ENCODE measurements around the gene CDH15.
A peak's percentile ranks its signal among the peaks of the same experiment; 100 is the strongest.
"Not testable (repeated sequence)": the region's sequence is repeated elsewhere in the genome, so short reads cannot be mapped to it uniquely, and the experiment has no call there.

CDH15 gene

DNA sequence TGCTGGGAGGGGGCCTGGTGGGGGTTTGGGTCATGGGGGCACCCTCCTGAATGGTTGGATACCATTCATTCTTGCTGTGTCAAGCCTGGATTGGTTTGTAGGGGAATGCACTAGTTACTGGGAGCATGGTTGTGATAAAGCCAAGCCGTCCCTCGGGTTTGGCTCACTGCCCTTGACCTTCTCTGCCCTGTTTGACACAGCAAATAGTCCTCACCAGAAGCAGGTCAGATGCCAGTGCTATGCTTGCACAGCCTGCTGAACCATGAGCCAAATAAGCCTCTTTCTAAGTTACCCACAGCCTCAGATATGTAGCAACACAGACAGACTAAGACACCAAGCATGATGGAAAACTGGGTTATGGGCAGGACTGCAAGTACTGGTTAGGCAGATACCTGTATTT is 60.6 kb downstream of the CDH15 start:
- 92% methylated on average over 2 of the region's 2 CpGs; no CpG with 5 or more reads in 1 of the 2 experiments for WGBS, 2 experiments (ENCODE audit: insufficient coverage in 2 of 2)
- H3K9me3 ChIP-seq (ENCODE audit: control insufficient read depth, low read length), result peaks cover 7% of the 10 kb centered on the region
- no peak overlapping the region for H3K4me3 ChIP-seq (ENCODE audit: extremely low read depth, insufficient read depth, low read length, poor library complexity, severe bottlenecking)
- no peak overlapping the region for H3K27ac ChIP-seq (ENCODE audit: low read depth, low read length, severe bottlenecking)
- peaks cover 86% of the 10 kb centered on the region for H3K36me3 ChIP-seq (ENCODE audit: control insufficient read depth, insufficient read depth, low read length)
- no peaks in the 10 kb centered on the region for H3K4me1 ChIP-seq (ENCODE audit: control insufficient read depth, insufficient read depth, low read length, poor library complexity, severe bottlenecking)

DNA sequence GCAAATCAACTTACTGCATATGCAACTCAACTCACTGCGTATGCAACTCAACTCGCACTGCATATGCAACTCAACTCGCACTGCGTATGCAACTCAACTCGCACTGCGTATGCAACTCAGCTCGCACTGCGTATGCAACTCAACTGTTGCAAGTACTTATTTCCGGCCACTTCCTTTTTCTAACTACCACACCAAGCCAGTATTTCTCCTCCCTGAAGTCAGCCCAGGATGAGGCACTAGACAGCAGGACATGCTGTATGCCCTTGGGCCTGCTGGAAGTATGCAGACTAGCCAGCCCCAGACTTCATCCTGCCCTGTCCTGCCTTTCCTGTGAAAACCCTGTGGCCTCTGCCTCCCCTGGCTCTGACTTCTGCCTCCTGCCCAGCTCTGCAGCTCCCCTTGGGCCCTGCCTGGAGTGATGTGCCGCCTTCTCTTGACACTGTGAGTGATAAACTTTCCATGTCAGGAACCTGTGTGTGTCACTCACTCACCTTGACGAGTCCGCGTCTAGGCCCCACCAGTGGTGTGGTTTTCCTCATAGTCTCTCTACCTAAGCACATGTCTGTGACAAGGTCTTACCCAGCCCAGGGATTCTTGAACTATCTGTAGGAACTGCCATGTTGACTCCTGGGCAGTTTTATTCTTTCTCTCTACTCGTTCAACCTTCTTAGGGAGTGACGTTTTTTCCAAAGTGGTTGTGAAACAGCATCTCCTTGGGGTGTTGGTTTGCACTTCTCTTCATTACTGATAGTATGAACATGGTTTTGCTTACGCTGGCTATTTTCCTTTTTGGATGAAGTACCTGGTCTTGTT is 62.3 kb downstream of the CDH15 start:
- no peaks in the 10 kb centered on the region for H3K9me3 ChIP-seq (ENCODE audit: control insufficient read depth, low read length)
- 94 to 96% methylated on average over 13 to 14 of the region's 16 CpGs for WGBS, 2 experiments (ENCODE audit: insufficient coverage in 2 of 2)
- H3K27ac ChIP-seq (ENCODE audit: low read depth, low read length, severe bottlenecking), result no peak overlapping the region
- no peak overlapping the region for H3K4me3 ChIP-seq (ENCODE audit: extremely low read depth, insufficient read depth, low read length, poor library complexity, severe bottlenecking)
- peaks cover 69% of the 10 kb centered on the region for H3K36me3 ChIP-seq (ENCODE audit: control insufficient read depth, insufficient read depth, low read length)
- H3K4me1 ChIP-seq (ENCODE audit: control insufficient read depth, insufficient read depth, low read length, poor library complexity, severe bottlenecking), result no peaks in the 10 kb centered on the region

DNA sequence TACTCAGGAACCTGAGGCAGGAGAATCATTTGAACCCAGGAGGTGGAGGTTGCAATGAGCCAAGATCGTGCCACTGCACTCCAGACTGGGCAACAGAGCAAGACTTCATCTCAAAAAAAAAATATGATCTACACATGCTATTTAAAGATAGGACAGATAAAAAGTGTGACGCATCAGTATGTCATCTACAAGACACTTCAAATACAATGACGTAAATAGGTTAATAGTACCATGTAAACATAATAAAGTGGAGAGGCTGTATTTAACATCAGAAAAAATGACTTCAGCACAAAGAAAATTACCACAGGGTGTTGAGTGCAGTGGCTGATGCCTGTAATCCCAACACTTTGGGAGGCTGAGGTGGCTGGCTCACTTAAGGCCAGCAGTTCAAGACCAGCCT is 66.2 kb downstream of the CDH15 start:
- H3K9me3 ChIP-seq (ENCODE audit: control insufficient read depth, low read length), result no peaks in the 10 kb centered on the region
- no peak overlapping the region for H3K4me3 ChIP-seq (ENCODE audit: extremely low read depth, insufficient read depth, low read length, poor library complexity, severe bottlenecking)
- H3K4me1 ChIP-seq (ENCODE audit: control insufficient read depth, insufficient read depth, low read length, poor library complexity, severe bottlenecking), result no peaks in the 10 kb centered on the region
- peaks cover 34% of the 10 kb centered on the region for H3K36me3 ChIP-seq (ENCODE audit: control insufficient read depth, insufficient read depth, low read length)
- no CpG with 5 or more reads among the region's 3 CpGs for WGBS, 2 experiments (ENCODE audit: insufficient coverage in 2 of 2)
- H3K27ac ChIP-seq (ENCODE audit: low read depth, low read length, severe bottlenecking), result no peak overlapping the region

DNA sequence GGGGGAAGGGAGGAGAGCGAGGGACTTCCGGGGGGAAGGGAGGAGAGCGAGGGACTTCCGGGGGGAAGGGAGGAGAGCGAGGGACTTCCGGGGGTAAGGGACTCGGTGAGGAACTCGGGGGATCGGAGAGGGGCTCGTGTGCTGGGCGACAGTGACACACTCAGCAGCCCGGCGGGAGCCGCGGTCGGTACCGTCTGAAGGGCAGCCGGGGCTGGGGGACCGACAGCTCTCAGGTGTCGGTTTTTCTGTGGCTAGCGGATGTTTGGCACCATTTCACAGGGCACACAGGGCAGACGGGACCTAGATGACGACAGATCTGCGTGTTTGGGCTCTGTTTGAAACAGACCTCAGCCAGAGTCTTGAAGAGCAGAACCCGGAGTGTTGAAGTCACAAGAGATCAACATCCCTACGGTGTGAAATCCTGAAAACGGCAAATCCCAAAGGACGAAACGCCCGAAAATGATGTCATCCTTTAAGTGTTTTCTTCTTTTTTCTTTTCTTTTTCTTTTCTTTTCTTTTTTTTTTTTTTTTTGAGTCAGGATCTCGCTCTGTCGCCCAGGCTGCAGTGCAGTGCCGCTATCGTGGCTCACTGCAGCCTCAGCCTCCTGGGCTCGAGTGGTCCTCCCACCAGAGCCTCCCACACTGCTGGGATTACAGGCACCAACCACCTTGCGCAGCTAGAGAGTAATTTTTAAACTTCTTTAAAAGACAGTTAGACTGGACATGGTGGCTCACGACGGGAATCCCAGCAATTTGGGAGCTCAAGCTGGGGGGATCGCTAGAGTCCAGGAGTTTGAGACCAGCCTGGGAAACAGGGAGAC is 69.8 kb downstream of the CDH15 start:
- Histone ChIP-seq H3K4me1 (ENCODE audit: control insufficient read depth, insufficient read depth, low read length, poor library complexity, severe bottlenecking) (no peaks in the 10 kb centered on the region), H3K4me3 (ENCODE audit: extremely low read depth, insufficient read depth, low read length, poor library complexity, severe bottlenecking) (peak overlapping the region; percentile 63), H3K36me3 (ENCODE audit: control insufficient read depth, insufficient read depth, low read length) (peaks cover 1% of the 10 kb centered on the region), H3K9me3 (ENCODE audit: control insufficient read depth, low read length) (no peaks in the 10 kb centered on the region), H3K27ac (ENCODE audit: low read depth, low read length, severe bottlenecking) (peak overlapping the region; percentile 96)
- whole genome bisulfite sequencing, 2 experiments (ENCODE audit: insufficient coverage in 2 of 2), result 9 to 10% methylated on average over 27 to 33 of the region's 39 CpGs

DNA sequence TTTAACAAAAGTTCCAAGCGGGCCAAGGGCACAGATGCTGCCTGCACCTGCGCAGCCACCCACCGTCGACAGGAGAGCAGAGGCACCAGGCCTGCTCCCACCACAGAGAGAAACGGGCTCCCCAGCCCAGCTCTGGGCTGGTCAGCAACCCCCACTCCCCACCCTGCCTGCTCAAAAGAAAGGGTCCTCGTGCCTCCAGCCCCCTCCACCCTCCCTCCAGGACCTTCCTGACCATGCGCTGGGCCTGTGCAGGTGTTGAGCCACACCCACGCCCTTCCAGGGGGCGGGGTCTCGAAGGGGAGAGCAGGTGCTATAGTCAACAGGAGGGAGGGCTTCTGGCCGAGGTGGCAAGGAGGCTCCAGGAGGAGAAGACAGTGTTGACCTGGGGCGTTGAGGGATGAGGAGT is 71.2 kb downstream of the CDH15 start:
- no peaks in the 10 kb centered on the region for H3K36me3 ChIP-seq (ENCODE audit: control insufficient read depth, insufficient read depth, low read length)
- no peaks in the 10 kb centered on the region for H3K4me1 ChIP-seq (ENCODE audit: control insufficient read depth, insufficient read depth, low read length, poor library complexity, severe bottlenecking)
- no peaks in the 10 kb centered on the region for H3K9me3 ChIP-seq (ENCODE audit: control insufficient read depth, low read length)
- no peak overlapping the region for H3K4me3 ChIP-seq (ENCODE audit: extremely low read depth, insufficient read depth, low read length, poor library complexity, severe bottlenecking)
- 63 to 77% methylated on average over 5 to 9 of the region's 12 CpGs for WGBS, 2 experiments (ENCODE audit: insufficient coverage in 2 of 2)
- no peak overlapping the region for H3K27ac ChIP-seq (ENCODE audit: low read depth, low read length, severe bottlenecking)

DNA sequence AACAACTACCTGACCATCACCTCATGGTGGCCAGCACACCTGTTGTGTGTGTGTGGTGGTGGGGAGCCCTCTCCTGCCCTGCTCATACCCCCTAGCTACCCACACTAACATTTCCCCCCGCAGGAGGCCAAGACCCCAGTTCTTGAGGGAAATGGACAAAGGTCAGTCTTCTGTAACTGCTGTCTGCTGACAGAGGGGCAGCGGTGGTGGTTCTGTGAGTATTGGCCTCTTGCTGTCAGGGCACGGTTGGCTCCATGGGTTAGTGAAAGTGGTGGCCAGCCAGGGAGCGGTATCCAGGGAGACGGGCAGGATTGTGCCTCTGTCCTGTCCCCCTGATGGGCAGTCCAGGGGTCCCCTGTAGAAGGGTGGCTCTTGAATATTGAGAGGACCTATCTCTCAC is 72.1 kb downstream of the CDH15 start:
- Histone ChIP-seq H3K27ac (ENCODE audit: low read depth, low read length, severe bottlenecking) (no peak overlapping the region), H3K4me3 (ENCODE audit: extremely low read depth, insufficient read depth, low read length, poor library complexity, severe bottlenecking) (no peak overlapping the region), H3K9me3 (ENCODE audit: control insufficient read depth, low read length) (peaks cover 6% of the 10 kb centered on the region), H3K36me3 (ENCODE audit: control insufficient read depth, insufficient read depth, low read length) (no peaks in the 10 kb centered on the region), H3K4me1 (ENCODE audit: control insufficient read depth, insufficient read depth, low read length, poor library complexity, severe bottlenecking) (no peaks in the 10 kb centered on the region)
- 91 to 98% methylated on average over 4 of the region's 5 CpGs for WGBS, 2 experiments (ENCODE audit: insufficient coverage in 2 of 2)

DNA sequence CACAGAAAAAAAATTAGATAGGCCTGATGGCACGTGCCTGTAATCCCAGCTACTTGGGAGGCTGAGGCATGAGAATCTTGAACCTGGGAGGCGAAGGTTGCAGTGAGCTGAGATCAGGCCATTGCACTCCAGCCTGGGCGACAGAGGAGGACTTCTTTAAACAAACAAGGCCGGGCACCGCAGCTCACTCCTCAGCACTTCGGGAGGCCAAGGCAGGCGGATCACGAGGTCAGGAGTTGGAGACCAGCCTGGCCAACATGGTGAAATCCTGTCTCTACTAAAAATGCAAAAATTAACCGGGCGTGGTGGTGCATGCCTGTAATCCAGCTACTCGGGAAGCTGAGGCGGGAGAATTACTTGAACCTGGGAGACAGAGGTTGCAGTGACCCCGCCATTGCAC is 72.7 kb downstream of the CDH15 start:
- WGBS, 2 experiments (ENCODE audit: insufficient coverage in 2 of 2), result 89 to 90% methylated on average over 13 of the region's 13 CpGs

DNA sequence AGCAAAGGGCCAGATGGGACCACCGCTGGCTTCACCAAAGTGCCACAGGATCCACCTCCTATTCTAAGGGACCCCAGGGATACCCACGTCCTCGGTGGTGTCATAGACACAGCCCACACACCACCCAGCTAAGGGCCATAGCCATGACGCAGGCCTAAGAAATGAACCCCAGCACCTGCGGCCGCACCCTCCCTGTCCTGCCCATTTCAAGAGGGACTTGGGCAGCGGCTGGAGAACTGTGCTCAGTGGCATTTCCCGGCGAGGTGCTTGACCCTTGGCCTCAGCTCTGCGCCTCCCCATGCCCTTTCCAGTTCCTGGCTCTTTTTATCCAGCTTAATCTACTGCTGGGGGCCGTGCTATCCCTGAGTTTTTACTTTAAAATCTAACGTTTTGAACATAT is 73.2 kb downstream of the CDH15 start:
- WGBS, 2 experiments (ENCODE audit: insufficient coverage in 2 of 2), result 80 to 83% methylated on average over 9 to 11 of the region's 12 CpGs
- Histone ChIP-seq H3K27ac (ENCODE audit: low read depth, low read length, severe bottlenecking) (no peak overlapping the region), H3K4me1 (ENCODE audit: control insufficient read depth, insufficient read depth, low read length, poor library complexity, severe bottlenecking) (no peaks in the 10 kb centered on the region), H3K4me3 (ENCODE audit: extremely low read depth, insufficient read depth, low read length, poor library complexity, severe bottlenecking) (no peak overlapping the region), H3K9me3 (ENCODE audit: control insufficient read depth, low read length) (peaks cover 9% of the 10 kb centered on the region), H3K36me3 (ENCODE audit: control insufficient read depth, insufficient read depth, low read length) (no peaks in the 10 kb centered on the region)

More for the DNA sequence above, 72.7 kb downstream of the CDH15 start:
- H3K4me1 ChIP-seq (ENCODE audit: control insufficient read depth, insufficient read depth, low read length, poor library complexity, severe bottlenecking); H3K36me3 ChIP-seq (ENCODE audit: control insufficient read depth, insufficient read depth, low read length); H3K27ac ChIP-seq (ENCODE audit: low read depth, low read length, severe bottlenecking); H3K9me3 ChIP-seq (ENCODE audit: control insufficient read depth, low read length); H3K4me3 ChIP-seq (ENCODE audit: extremely low read depth, insufficient read depth, low read length, poor library complexity, severe bottlenecking): not testable (repeated sequence)
